Activated T-cell treated with anti-CD3 and anti-CD28 coated beads, Interleukin-2, amount 50 U/mL, for 72 hours (primary cell): ENCODE results near the gene SLC2A1. TPM values are rescaled to one million over a fixed set of nuclear protein-coding genes. Genes with fewer than 3 reads are reported as not detected.

Experiments used
- ATAC-seq, 2 donors: fragments of 150-1000 bp; cut with Tn5 transposase; replicated peaks in 1 of 2; 2 replicates each; pipeline ENCODE4 v1.10.0; 2021; ENCODE audit warnings: moderate library complexity in 2 of 2, mild to moderate bottlenecking in 1 of 2
- DNase-seq, 2 donors: peaks; one replicate each; pipeline ENCODE4 v3.0.0; 2021 to 2022; ENCODE audit warnings: mixed read lengths in 1 of 2
- H3K27ac Mint-ChIP-seq: one replicate; pipeline ENCODE4 v1.8.0; 2022; ENCODE audit warnings: mild to moderate bottlenecking, moderate library complexity, mixed read lengths
- H3K27me3 Mint-ChIP-seq: one replicate; pipeline ENCODE4 v1.8.0; 2022; ENCODE audit warnings: low read depth, mixed read lengths
- H3K36me3 Mint-ChIP-seq, 2 donors: one replicate each; pipeline ENCODE4 v1.8.0; 2022; ENCODE audit warnings: mixed read lengths in 2 of 2, mild to moderate bottlenecking in 1 of 2; ENCODE audit not compliant: insufficient read depth in 2 of 2
- H3K4me1 Mint-ChIP-seq: one replicate; pipeline ENCODE4 v1.8.0; 2022; ENCODE audit warnings: low read depth, mixed read lengths
- H3K4me3 Mint-ChIP-seq, 2 donors: one replicate each; pipeline ENCODE4 v1.8.0; 2022; ENCODE audit warnings: mild to moderate bottlenecking in 2 of 2, mixed read lengths in 2 of 2, moderate library complexity in 2 of 2
- H3K9me3 Mint-ChIP-seq, 2 donors: one replicate each; pipeline ENCODE4 v1.8.0; 2022; ENCODE audit warnings: mixed read lengths in 2 of 2
- total RNA-seq, 2 donors: library from RNA; stranded (reverse); gene quantifications; one replicate each; pipeline ENCODE4 v1.2.3, GENCODE V29; 2022

The SLC2A1 gene
- total RNA-seq, 2 donors from 2014 or later = 41.7 to 51.9 TPM

GRCh38 chr1:42993502-42994136 is 35.0 kb upstream of the SLC2A1 start:
- Mint-ChIP-seq H3K4me1 (no peaks in the 10 kb centered on the region), H3K9me3 (peaks cover 2 to 3% of the 10 kb centered on the region in 2 donors), H3K27me3 (no peaks in the 10 kb centered on the region), H3K36me3 (peaks cover 0 to 2% of the 10 kb centered on the region in 2 donors), H3K4me3 (no peak overlapping the region), H3K27ac (no peak overlapping the region)
- ATAC-seq = no peak
- no peak for DNase-seq

- no peak for DNase-seq
- H3K4me1 Mint-ChIP-seq = no peaks in the 10 kb centered on the region
- no peak overlapping the region for H3K27ac Mint-ChIP-seq
- H3K27me3 Mint-ChIP-seq = no peaks in the 10 kb centered on the region
- H3K9me3 Mint-ChIP-seq = peaks cover 2 to 3% of the 10 kb centered on the region in 2 donors
- no peak for ATAC-seq
- H3K36me3 Mint-ChIP-seq = peaks cover 0 to 2% of the 10 kb centered on the region in 2 donors
- no peak overlapping the region for H3K4me3 Mint-ChIP-seq
Observed at GRCh38 chr1:42992054-42992571, 33.4 kb upstream of the SLC2A1 start.

- ATAC-seq (no peak), DNase-seq (no peak)
- Mint-ChIP-seq H3K9me3 (peaks cover 2 to 3% of the 10 kb centered on the region in 2 donors), H3K36me3 (peaks cover 0 to 2% of the 10 kb centered on the region in 2 donors), H3K4me3 (no peak overlapping the region), H3K4me1 (no peaks in the 10 kb centered on the region), H3K27ac (no peak overlapping the region), H3K27me3 (no peaks in the 10 kb centered on the region)
Observed at GRCh38 chr1:42990757-42991346, 32.2 kb upstream of the SLC2A1 start.

GRCh38 chr1:42983693-42984092 is 25.0 kb upstream of the SLC2A1 start:
- Mint-ChIP-seq H3K4me3 (no peak overlapping the region), H3K4me1 (no peaks in the 10 kb centered on the region), H3K9me3 (no peaks in the 10 kb centered on the region), H3K27ac (no peak overlapping the region), H3K36me3 (no peaks in the 10 kb centered on the region), H3K27me3 (no peaks in the 10 kb centered on the region)
- ATAC-seq (no peak), DNase-seq (no peak)

GRCh38 chr1:42983253-42983652 is 24.6 kb upstream of the SLC2A1 start:
- H3K27ac Mint-ChIP-seq = no peak overlapping the region
- H3K4me3 Mint-ChIP-seq = no peak overlapping the region
- H3K4me1 Mint-ChIP-seq = no peaks in the 10 kb centered on the region
- H3K27me3 Mint-ChIP-seq = no peaks in the 10 kb centered on the region
- DNase-seq = no peak
- ATAC-seq = no peak
- no peaks in the 10 kb centered on the region for H3K9me3 Mint-ChIP-seq
- no peaks in the 10 kb centered on the region for H3K36me3 Mint-ChIP-seq

GRCh38 chr1:42982641-42983040 is 24.0 kb upstream of the SLC2A1 start:
- no peaks in the 10 kb centered on the region for H3K4me1 Mint-ChIP-seq
- H3K9me3 Mint-ChIP-seq = no peaks in the 10 kb centered on the region
- no peak overlapping the region for H3K4me3 Mint-ChIP-seq
- no peak for ATAC-seq
- H3K27me3 Mint-ChIP-seq = no peaks in the 10 kb centered on the region
- DNase-seq = no peak
- no peaks in the 10 kb centered on the region for H3K36me3 Mint-ChIP-seq
- no peak overlapping the region for H3K27ac Mint-ChIP-seq

GRCh38 chr1:42981871-42982270 is 23.2 kb upstream of the SLC2A1 start:
- ATAC-seq = no peak
- H3K27ac Mint-ChIP-seq = no peak overlapping the region
- no peak for DNase-seq
- H3K27me3 Mint-ChIP-seq = no peaks in the 10 kb centered on the region
- no peaks in the 10 kb centered on the region for H3K9me3 Mint-ChIP-seq
- H3K4me3 Mint-ChIP-seq = no peak overlapping the region
- no peaks in the 10 kb centered on the region for H3K4me1 Mint-ChIP-seq
- no peaks in the 10 kb centered on the region for H3K36me3 Mint-ChIP-seq

GRCh38 chr1:42981255-42981805 is 22.7 kb upstream of the SLC2A1 start:
- H3K36me3 Mint-ChIP-seq = no peaks in the 10 kb centered on the region
- no peaks in the 10 kb centered on the region for H3K9me3 Mint-ChIP-seq
- H3K4me1 Mint-ChIP-seq = no peaks in the 10 kb centered on the region
- H3K4me3 Mint-ChIP-seq = no peak overlapping the region
- DNase-seq (no peak), ATAC-seq (no peak)
- H3K27me3 Mint-ChIP-seq = no peaks in the 10 kb centered on the region
- no peak overlapping the region for H3K27ac Mint-ChIP-seq

- no peaks in the 10 kb centered on the region for H3K27me3 Mint-ChIP-seq
- no peak for DNase-seq
- H3K9me3 Mint-ChIP-seq = no peaks in the 10 kb centered on the region
- H3K4me1 Mint-ChIP-seq = no peaks in the 10 kb centered on the region
- no peak overlapping the region for H3K27ac Mint-ChIP-seq
- ATAC-seq = no peak
- H3K36me3 Mint-ChIP-seq = no peaks in the 10 kb centered on the region
- no peak overlapping the region for H3K4me3 Mint-ChIP-seq
Observed at GRCh38 chr1:42979896-42980800, 21.5 kb upstream of the SLC2A1 start.

GRCh38 chr1:42979036-42979430 is 20.4 kb upstream of the SLC2A1 start:
- H3K9me3 Mint-ChIP-seq = no peaks in the 10 kb centered on the region

GRCh38 chr1:42978317-42979035 is 19.8 kb upstream of the SLC2A1 start:
- H3K9me3 Mint-ChIP-seq = no peaks in the 10 kb centered on the region
- no peak overlapping the region for H3K27ac Mint-ChIP-seq
- H3K4me1 Mint-ChIP-seq = no peaks in the 10 kb centered on the region
- no peak for ATAC-seq
- no peaks in the 10 kb centered on the region for H3K36me3 Mint-ChIP-seq
- DNase-seq = no peak
- H3K4me3 Mint-ChIP-seq = no peak overlapping the region
- H3K27me3 Mint-ChIP-seq = no peaks in the 10 kb centered on the region

More at GRCh38 chr1:42979036-42979430, 20.4 kb upstream of the SLC2A1 start:
- H3K27ac Mint-ChIP-seq = no peak overlapping the region
- no peak overlapping the region for H3K4me3 Mint-ChIP-seq
- ATAC-seq = no peak
- no peak for DNase-seq
- no peaks in the 10 kb centered on the region for H3K4me1 Mint-ChIP-seq
- no peaks in the 10 kb centered on the region for H3K27me3 Mint-ChIP-seq
- no peaks in the 10 kb centered on the region for H3K36me3 Mint-ChIP-seq

- Mint-ChIP-seq H3K4me1 (no peaks in the 10 kb centered on the region), H3K36me3 (no peaks in the 10 kb centered on the region), H3K27me3 (no peaks in the 10 kb centered on the region), H3K27ac (no peak overlapping the region), H3K4me3 (no peak overlapping the region), H3K9me3 (no peaks in the 10 kb centered on the region)
- no peak for ATAC-seq
- DNase-seq = no peak
Observed at GRCh38 chr1:42977653-42978052, 19.0 kb upstream of the SLC2A1 start.
